HEK293 (cell line): ENCODE measurements around the gene CDC27.

Experiments
- ZNF274 ChIP-seq, 2 experiments: fragments of 200-500 bp in 1 of 2; fragments of 450-650 bp in 1 of 2; sonication (Bioruptor generic) in 1 of 2; formaldehyde crosslinking in 1 of 2; IDR thresholded peaks; 2 replicates each; pipeline versions ENCODE4 v1.5.1 to v1.6.1; 2014 to 2016; ENCODE audit warnings: borderline replicate concordance in 1 of 2, inconsistent platforms in 1 of 2, low read length in 1 of 2, missing biosample characterization in 1 of 2, missing genetic modification characterization in 1 of 2
- ZNF658 ChIP-seq: fragments of 450-650 bp; formaldehyde crosslinking; IDR thresholded peaks from 2 replicates; pipeline ENCODE4; 2016; ENCODE audit warnings: missing biosample characterization, missing genetic modification characterization
- ZNF707 ChIP-seq: fragments of 450-650 bp; formaldehyde crosslinking; IDR thresholded peaks from 2 replicates; pipeline ENCODE4 v1.5.1; 2016; ENCODE audit warnings: missing biosample characterization, missing genetic modification characterization
- TF ChIP-seq, protein P1 (sequence below): fragments of 450-650 bp; formaldehyde crosslinking; conservative IDR thresholded peaks from 2 replicates; pipeline ENCODE4 v1.5.1; 2016; ENCODE audit warnings: low read depth, missing biosample characterization, missing genetic modification characterization

DNA sequence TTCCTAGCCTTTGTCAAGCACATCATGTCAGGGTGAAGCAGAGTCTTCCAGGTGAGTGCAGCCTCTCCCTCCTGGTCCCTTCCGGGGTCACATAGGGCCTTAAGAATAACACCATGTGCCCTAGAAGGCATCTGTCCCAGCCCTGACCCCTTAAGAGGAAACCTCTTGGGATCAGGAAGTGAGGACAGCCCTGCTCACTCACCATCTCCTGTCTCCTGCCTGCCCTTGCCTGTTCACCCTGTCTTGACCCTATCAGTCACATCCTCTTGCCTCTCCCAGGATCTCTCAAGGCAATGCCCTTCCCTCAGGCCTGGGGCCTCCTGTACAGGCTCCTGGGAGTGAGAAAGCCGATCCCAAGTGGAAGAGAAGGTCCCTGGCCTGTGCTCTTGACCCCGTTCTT is 33.9 kb upstream of the CDC27 start:
- no peak for TF ChIP-seq ZNF707 (tag by site-specific recombination)
- TF ChIP-seq ZNF274 (IDR thresholded peaks at IDR 0.05; ENCODE audit: low read length): no peak
- TF ChIP-seq ZNF274 (tag by site-specific recombination; IDR thresholded peaks at IDR 0.05; ENCODE audit: borderline replicate concordance): no peak
- TF ChIP-seq, protein P1, sequence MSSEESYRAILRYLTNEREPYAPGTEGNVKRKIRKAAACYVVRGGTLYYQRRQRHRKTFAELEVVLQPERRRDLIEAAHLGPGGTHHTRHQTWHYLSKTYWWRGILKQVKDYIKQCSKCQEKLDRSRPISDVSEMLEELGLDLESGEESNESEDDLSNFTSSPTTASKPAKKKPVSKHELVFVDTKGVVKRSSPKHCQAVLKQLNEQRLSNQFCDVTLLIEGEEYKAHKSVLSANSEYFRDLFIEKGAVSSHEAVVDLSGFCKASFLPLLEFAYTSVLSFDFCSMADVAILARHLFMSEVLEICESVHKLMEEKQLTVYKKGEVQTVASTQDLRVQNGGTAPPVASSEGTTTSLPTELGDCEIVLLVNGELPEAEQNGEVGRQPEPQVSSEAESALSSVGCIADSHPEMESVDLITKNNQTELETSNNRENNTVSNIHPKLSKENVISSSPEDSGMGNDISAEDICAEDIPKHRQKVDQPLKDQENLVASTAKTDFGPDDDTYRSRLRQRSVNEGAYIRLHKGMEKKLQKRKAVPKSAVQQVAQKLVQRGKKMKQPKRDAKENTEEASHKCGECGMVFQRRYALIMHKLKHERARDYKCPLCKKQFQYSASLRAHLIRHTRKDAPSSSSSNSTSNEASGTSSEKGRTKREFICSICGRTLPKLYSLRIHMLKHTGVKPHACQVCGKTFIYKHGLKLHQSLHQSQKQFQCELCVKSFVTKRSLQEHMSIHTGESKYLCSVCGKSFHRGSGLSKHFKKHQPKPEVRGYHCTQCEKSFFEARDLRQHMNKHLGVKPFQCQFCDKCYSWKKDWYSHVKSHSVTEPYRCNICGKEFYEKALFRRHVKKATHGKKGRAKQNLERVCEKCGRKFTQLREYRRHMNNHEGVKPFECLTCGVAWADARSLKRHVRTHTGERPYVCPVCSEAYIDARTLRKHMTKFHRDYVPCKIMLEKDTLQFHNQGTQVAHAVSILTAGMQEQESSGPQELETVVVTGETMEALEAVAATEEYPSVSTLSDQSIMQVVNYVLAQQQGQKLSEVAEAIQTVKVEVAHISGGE (tag by site-specific recombination): no peak
- TF ChIP-seq ZNF658 (tag by site-specific recombination): no peak
